Spinal cord (tissue), 10 donors: ENCODE data around the gene TRPM8. TPM values are rescaled to one million over a fixed set of nuclear protein-coding genes. Genes with fewer than 3 reads are reported as not detected.

Experiments
- DNase-seq, 6 donors: peaks; one replicate each; pipeline versions ENCODE4 v3.0.0 to v3.0.0-alpha.2; 2013 to 2015; ENCODE audit warnings: low spot score in 6 of 6, low read depth in 4 of 6
- H3K27ac ChIP-seq: one replicate; pipeline ENCODE4 v1.5.1; 2013; ENCODE audit warnings: low read depth, low read length, control low read depth
- H3K27me3 ChIP-seq: one replicate; pipeline ENCODE4 v1.6.1; 2013; ENCODE audit warnings: low read length; ENCODE audit not compliant: control insufficient read depth, insufficient read depth
- H3K36me3 ChIP-seq: one replicate; pipeline ENCODE4 v1.6.1; 2013; ENCODE audit warnings: low read length; ENCODE audit not compliant: control insufficient read depth, insufficient read depth
- H3K4me1 ChIP-seq: one replicate; pipeline ENCODE4 v1.6.1; 2013; ENCODE audit warnings: low read length; ENCODE audit not compliant: control insufficient read depth, insufficient read depth
- H3K4me3 ChIP-seq: one replicate; pipeline ENCODE4 v1.5.1; 2013; ENCODE audit warnings: low read depth, low read length, control low read depth
- H3K9me3 ChIP-seq: one replicate; pipeline ENCODE4 v1.6.1; 2013; ENCODE audit warnings: low read length; ENCODE audit not compliant: control insufficient read depth, insufficient read depth
- WGBS: methylation state at CpG from one replicate; pipeline ENCODE4 v1.1.5; 2013; ENCODE audit warnings: missing lambda C conversion rate; ENCODE audit not compliant: insufficient coverage; 5-methylcytosine and 5-hydroxymethylcytosine counted together
- polyA plus RNA-seq, 2 donors: library from polyadenylated mRNA; unstranded; fragments of 120-200 nt; gene quantifications; one replicate each; pipeline ENCODE4 v1.2.1, GENCODE V29; 2013; ENCODE audit not compliant: insufficient read length in 2 of 2
- total RNA-seq, 2 donors: library from RNA; depleted of rRNA in 1 of 2; stranded (reverse); fragments of 120-200 nt in 1 of 2; fragments of >200 nt in 1 of 2; gene quantifications; one replicate each; pipeline versions ENCODE4 v1.2.3 to v1.2.4, GENCODE V29; 2013 to 2014
- donor health status: healthy.

The TRPM8 gene
- total and polyA plus RNA-seq, 4 donors = 0.22 to 1.9 (median 1.1) TPM

DNA sequence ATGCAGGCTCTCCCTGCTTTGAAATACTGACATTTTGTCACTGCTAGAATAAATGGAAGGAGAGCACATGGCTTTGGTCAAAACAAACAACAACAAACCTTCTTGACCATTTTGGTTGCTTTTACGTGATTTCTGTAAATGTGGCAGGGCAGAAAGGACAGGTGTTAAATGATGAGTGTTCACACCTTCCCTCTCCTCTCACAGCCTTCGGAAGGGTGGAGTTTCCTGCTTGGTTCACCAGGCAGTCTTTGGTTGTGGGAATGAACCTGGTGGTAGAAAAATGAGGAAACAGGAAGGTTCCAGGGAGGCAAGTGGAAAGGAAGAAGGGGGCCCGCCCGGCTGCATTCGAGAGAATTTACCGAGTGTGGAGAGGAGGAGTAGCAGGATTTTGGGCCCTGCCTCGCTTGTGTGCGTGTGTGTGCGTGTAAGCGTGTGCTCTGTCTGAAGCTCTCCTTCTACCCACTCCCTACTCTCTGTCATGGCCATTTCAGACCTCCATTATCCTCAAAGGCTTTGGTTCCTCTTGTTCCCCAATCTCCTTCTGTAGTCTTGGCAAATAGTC, 109.6 kb downstream of the TRPM8 start:
- Histone ChIP-seq H3K9me3 (no peaks in the 10 kb centered on the region), H3K36me3 (no peaks in the 10 kb centered on the region), H3K4me3 (no peak overlapping the region), H3K27ac (no peak overlapping the region), H3K27me3 (peaks cover 2% of the 10 kb centered on the region), H3K4me1 (peaks cover 6% of the 10 kb centered on the region)
- 98% methylated on average over 6 of the region's 10 CpGs for WGBS
- DNase-seq = no peak

DNA sequence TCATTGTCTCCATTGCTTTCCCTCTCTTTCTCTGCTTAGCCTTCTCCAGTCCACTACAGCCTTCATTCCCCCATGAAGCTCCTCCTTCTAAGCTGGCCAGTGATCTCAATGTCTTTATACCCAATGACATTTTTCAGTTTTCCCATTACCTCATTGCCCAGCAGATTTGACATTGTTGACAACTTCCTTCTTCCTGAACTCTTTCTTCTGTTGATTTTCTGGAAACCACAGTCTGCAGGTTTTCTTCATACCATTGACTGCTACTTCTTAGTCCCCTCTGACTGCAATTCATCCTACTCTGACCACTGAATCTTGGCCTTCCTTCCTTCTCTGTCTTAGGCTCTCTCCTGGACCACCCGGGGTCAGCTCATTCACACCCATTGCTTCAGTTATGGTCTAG, 110.5 kb downstream of the TRPM8 start:
- Histone ChIP-seq H3K4me1 (peaks cover 6% of the 10 kb centered on the region), H3K4me3 (no peak overlapping the region), H3K36me3 (no peaks in the 10 kb centered on the region), H3K9me3 (no peaks in the 10 kb centered on the region), H3K27me3 (peaks cover 2% of the 10 kb centered on the region), H3K27ac (no peak overlapping the region)
- WGBS = no CpG with 5 or more reads among the region's 1 CpG
- no peak for DNase-seq

DNA sequence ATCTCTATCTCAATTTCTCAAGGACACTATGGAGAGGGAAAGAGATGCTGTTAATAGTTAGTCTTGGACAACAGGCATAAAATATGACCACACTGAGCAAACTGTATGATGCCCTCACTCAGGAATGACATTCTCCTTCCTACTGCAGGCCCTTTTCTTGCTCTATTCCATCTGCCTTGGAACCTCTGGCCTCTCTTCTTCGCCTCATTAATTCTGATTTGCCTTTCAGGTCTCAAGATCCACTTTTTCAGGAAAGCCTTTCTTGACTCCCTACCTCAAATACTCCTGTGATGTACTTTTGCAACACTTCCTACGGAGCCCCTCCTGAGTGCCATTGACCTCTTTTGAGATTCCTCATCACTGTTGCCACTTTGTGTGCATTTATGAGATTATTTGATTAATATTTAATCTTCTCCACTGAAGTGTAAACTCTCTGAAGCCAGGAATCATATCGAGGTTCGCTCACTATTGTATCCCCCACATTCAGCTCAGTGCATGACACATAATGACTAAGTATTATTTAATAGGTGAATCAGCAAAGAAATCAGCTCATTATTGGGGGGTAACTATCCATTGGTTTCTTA, 112.1 kb downstream of the TRPM8 start:
- H3K4me3 ChIP-seq = no peak overlapping the region
- no peak for DNase-seq
- no peak overlapping the region for H3K27ac ChIP-seq
- 94% methylated on average over 1 of the region's 4 CpGs for WGBS
- H3K4me1 ChIP-seq = peaks cover 6% of the 10 kb centered on the region
- peaks cover 8% of the 10 kb centered on the region for H3K9me3 ChIP-seq
- no peaks in the 10 kb centered on the region for H3K36me3 ChIP-seq
- peaks cover 2% of the 10 kb centered on the region for H3K27me3 ChIP-seq

DNA sequence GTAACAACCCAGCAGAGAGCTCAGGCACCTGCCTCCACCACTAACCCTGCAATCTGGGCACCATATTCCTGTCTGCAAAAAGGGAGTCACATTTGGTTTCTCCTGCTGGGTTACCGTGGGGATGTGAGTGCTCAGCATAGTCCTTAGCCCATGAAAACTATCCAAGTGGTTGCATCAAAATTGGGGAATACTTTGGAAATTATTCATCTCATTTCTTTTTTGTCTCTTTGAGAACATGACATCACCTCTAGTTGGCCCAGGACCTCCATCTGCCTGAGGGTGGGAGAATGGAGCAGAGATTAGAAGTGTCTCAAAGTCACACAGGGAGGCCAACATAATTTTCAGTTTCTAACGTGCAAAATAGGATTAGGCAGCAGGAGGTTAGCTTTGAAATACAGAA, 114.0 kb downstream of the TRPM8 start:
- Histone ChIP-seq H3K36me3 (no peaks in the 10 kb centered on the region), H3K4me1 (no peaks in the 10 kb centered on the region), H3K27ac (no peak overlapping the region), H3K27me3 (no peaks in the 10 kb centered on the region), H3K9me3 (peaks cover 8% of the 10 kb centered on the region), H3K4me3 (no peak overlapping the region)
- no peak for DNase-seq
- no CpG with 5 or more reads among the region's 2 CpGs for WGBS

DNA sequence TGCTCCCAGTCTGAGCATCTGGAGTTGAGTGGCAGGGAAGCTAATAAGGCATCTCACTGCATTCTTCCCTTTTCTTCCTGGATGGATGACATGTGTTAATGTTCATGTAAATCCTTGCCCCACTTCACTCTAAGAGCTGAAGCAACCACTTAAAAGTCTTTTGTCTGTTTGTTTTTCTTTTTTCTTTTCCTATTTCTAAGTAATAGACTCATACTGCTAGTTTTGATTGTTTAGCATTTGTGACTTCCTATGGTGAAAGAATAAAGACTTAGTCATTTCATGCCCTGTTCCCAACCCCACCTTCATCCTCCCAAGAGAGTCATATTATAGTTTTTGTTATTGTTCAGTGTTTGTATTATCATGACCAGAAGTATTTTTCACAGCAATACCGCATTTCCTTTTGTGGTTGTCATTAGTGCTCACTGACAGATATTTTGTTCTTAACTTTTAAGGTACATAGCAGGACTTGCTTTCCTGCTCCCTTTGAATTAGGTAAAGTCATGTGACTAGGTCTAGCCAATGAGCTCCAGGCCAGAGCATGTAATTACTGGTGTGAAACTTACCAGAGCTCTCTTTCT, 115.2 kb downstream of the TRPM8 start:
- Histone ChIP-seq H3K4me1 (no peaks in the 10 kb centered on the region), H3K27me3 (no peaks in the 10 kb centered on the region), H3K36me3 (no peaks in the 10 kb centered on the region), H3K9me3 (peaks cover 11% of the 10 kb centered on the region), H3K27ac (no peak overlapping the region), H3K4me3 (no peak overlapping the region)
- DNase-seq = no peak
- 100% methylated on average over 1 of the region's 1 CpG for WGBS

DNA sequence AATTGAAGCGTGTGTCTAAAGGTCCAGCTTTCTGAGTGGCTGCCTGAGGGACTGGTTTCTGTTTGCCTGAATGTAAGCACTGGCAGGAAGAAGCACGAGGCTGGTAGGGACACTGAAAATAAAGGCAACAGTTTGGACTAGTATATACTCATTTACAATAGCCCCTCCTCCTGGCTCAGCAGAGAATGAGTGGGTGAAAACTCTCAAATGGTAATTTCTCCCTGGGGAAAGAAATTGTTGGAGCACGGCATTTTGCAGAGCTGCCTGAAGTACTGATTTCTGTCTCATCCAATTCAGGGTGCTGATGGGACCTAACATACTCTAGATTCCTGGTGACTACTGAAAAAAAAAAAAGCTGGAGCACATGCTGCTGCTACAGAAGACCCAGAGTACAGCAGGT, 116.0 kb downstream of the TRPM8 start:
- H3K4me3 ChIP-seq = no peak overlapping the region
- DNase-seq = no peak
- 83% methylated on average over 2 of the region's 3 CpGs for WGBS
- H3K36me3 ChIP-seq = no peaks in the 10 kb centered on the region
- H3K4me1 ChIP-seq = no peaks in the 10 kb centered on the region
- peaks cover 11% of the 10 kb centered on the region for H3K9me3 ChIP-seq
- no peaks in the 10 kb centered on the region for H3K27me3 ChIP-seq
- no peak overlapping the region for H3K27ac ChIP-seq

DNA sequence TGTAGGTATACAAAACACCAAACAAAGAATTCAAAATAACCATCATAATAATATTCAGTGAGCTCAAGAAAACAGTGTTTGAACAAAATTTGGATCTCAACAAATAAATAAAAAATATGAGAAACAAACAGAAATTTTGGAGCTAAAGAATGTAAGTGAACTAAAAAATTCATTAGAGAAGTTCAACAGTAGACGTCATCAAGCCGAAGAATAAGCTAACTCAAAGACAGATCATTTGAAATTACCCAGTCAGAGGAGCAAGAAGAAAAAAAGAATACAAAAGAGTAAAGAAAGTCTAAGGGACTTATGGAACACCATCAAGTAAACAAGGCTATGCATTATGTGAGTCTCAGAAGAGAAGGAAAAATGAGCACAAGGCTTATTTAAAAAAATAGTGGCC, 116.7 kb downstream of the TRPM8 start:
- Histone ChIP-seq H3K9me3 (peaks cover 11% of the 10 kb centered on the region), H3K27me3 (no peaks in the 10 kb centered on the region), H3K36me3 (no peaks in the 10 kb centered on the region), H3K4me3 (no peak overlapping the region), H3K27ac (no peak overlapping the region), H3K4me1 (no peaks in the 10 kb centered on the region)
- WGBS = no CpG with 5 or more reads among the region's 2 CpGs
- DNase-seq = no peak

GRCh38 chr2:234038076-234038802, 121.1 kb downstream of the TRPM8 start:
- H3K36me3 ChIP-seq = no peaks in the 10 kb centered on the region
- 86% methylated on average over 1 of the region's 2 CpGs for WGBS
- no peak for DNase-seq
- peaks cover 7% of the 10 kb centered on the region for H3K9me3 ChIP-seq
- H3K27ac ChIP-seq = no peak overlapping the region
- H3K27me3 ChIP-seq = no peaks in the 10 kb centered on the region
- no peaks in the 10 kb centered on the region for H3K4me1 ChIP-seq
- H3K4me3 ChIP-seq = no peak overlapping the region

- Histone ChIP-seq H3K36me3 (no peaks in the 10 kb centered on the region), H3K27ac (no peak overlapping the region), H3K9me3 (no peaks in the 10 kb centered on the region), H3K4me1 (no peaks in the 10 kb centered on the region), H3K27me3 (no peaks in the 10 kb centered on the region), H3K4me3 (no peak overlapping the region)
- no peak for DNase-seq
- WGBS = no CpG with 5 or more reads among the region's 1 CpG
Observed at GRCh38 chr2:234044157-234044556, 127.0 kb downstream of the TRPM8 start.
